Gastroesophageal sphincter (tissue), 3 donors: Measurements from ENCODE around the gene SEMA7A.

Source experiments
- CTCF ChIP-seq, 4 experiments: fragments of 200-600 bp in 2 of 4; fragments of 450-650 bp in 2 of 4; sonication (generic) in 1 of 4; IDR thresholded peaks; one replicate each; pipeline ENCODE4 v1.5.1; 2017 to 2019; ENCODE audit warnings: antibody characterized with exemption in 4 of 4, mild to moderate bottlenecking in 2 of 4, moderate library complexity in 2 of 4
- POLR2A ChIP-seq, 2 donors: fragments of 450-650 bp; IDR thresholded peaks; one replicate each; pipeline ENCODE4 v1.6.1; 2017; ENCODE audit warnings: antibody characterized with exemption in 2 of 2, mild to moderate bottlenecking in 2 of 2, moderate library complexity in 1 of 2
- POLR2AphosphoS5 ChIP-seq: sonication (generic); formaldehyde crosslinking; IDR thresholded peaks from one replicate; pipeline ENCODE4 v1.6.1; 2017; ENCODE audit warnings: antibody characterized with exemption

DNA sequence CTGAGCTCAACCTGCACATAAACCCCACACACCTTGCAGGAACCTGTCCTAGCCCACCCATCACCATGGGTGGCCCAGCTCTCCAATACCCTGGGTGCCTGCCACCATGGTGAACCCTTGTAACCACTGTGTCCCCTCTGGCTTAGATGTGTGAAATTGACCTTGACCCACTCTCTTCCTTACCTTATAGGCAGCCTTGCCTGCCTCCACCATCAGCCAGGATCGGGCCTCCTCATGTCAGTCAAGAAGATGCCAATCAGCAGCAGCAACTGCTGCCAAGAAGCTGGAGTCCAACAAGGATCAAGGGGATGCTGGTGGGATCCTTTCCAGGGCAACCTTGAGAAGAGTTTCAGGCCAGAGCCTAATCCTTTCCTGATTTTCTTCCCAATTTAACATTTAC lies 57.5 kb downstream of the SEMA7A start:
- no peak for TF ChIP-seq CTCF (IDR thresholded peaks at IDR 0.05)
- TF ChIP-seq POLR2A (IDR thresholded peaks at IDR 0.05) = no peak
- TF ChIP-seq POLR2AphosphoS5 = no peak
